Measurements from ENCODE around the gene NUDC. TPM values are rescaled to one million over a fixed set of nuclear protein-coding genes. Genes with fewer than 3 reads are reported as not detected.
A peak's percentile ranks its signal among the peaks of the same experiment; 100 is the strongest.

The NUDC gene
- total and polyA plus RNA-seq, 2 of the 13 experiments (the other 11 are each of a cell fraction or from before 2014, with no cell fraction given): 34.7 to 104 TPM

- Histone ChIP-seq H3K79me2 (ENCODE audit: insufficient read depth, low read length) (peaks cover 30% of the 10 kb centered on the region), H3K36me3 (replicated peaks in 1 of 2; ENCODE audit: control insufficient read depth in 1 of 2, insufficient read depth in 2 of 2, low read length in 2 of 2) (peaks cover 3 to 8% of the 10 kb centered on the region in 2 experiments; a peak in 3 of 5 replicates), H3K9me3 (ENCODE audit: low read length) (no peaks in the 10 kb centered on the region), H3K4me1 (ENCODE audit: insufficient read depth, low read length) (peaks cover 45% of the 10 kb centered on the region), H4K20me1 (ENCODE audit: insufficient read depth, low read length) (peaks cover 16% of the 10 kb centered on the region; the same call in 1 of the 2 replicates), H3K27me3 (ENCODE audit: control insufficient read depth in 1 of 2, insufficient read depth in 2 of 2, low read length in 2 of 2) (no peaks in the 10 kb centered on the region; a peak in 1 of 5 replicates), H3K4me2 (ENCODE audit: low read depth, low read length) (peak overlapping the region; percentile 75), H3K4me3 (replicated peaks in 1 of 3; ENCODE audit: insufficient read depth in 1 of 3, low read depth in 2 of 3, low read length in 3 of 3) (peak overlapping the region in 1 of 3 experiments; percentile 29; a peak in 2 of 6 replicates), H2AFZ (ENCODE audit: low read length) (no peak overlapping the region), H3K27ac (ENCODE audit: extremely low read length, insufficient read depth, low read length) (peak overlapping the region; percentile 96), H3K9ac (ENCODE audit: insufficient read depth, low read depth, low read length) (peak overlapping the region; percentile 51)
- ATAC-seq (no peak), DNase-seq (ENCODE audit: low spot score) (peak; percentile 56), FAIRE-seq (peak; percentile 66)
- intact Hi-C loops (cut with micrococcal nuclease; ENCODE audit: unreplicated experiment) (loop anchor here (2.0 kb wide), 1 partner anchor 23 kb away; no protein-coding TSS in a partner anchor), in situ Hi-C loops (cut with HindIII; ENCODE audit: extremely low pct_ligation_motif_present, low pct_unique_long_range_greater_than_20kb) (no loop called here)
- ChIA-PET POLR2A (interaction anchor here (0.8 to 11.5 kb wide), 17 partner anchors 9 to 222 kb away, joined by 3 to 371 read pairs (median 25); partner anchors contain the start of genes GPATCH3, GPN2, KDF1 and TRNP1), CTCF (ENCODE audit: low intra/inter-chr PET ratio, low total read pairs) (no interaction called here)
- BruUV-seq (replicated peaks): TSS peak; percentile 45
- 17% methylated on average over 3 of the region's 5 CpGs for WGBS (ENCODE audit: low lambda C conversion rate)
- TF ChIP-seq DMAP1 (CRISPR knock-in tag; IDR thresholded peaks at IDR 0.05): peak; percentile 58; the same call in 1 of the 2 replicates
- TF ChIP-seq NAIF1 (CRISPR knock-in tag; IDR thresholded peaks at IDR 0.05; ENCODE audit: borderline replicate concordance): no peak
- TF ChIP-seq, protein P1, sequence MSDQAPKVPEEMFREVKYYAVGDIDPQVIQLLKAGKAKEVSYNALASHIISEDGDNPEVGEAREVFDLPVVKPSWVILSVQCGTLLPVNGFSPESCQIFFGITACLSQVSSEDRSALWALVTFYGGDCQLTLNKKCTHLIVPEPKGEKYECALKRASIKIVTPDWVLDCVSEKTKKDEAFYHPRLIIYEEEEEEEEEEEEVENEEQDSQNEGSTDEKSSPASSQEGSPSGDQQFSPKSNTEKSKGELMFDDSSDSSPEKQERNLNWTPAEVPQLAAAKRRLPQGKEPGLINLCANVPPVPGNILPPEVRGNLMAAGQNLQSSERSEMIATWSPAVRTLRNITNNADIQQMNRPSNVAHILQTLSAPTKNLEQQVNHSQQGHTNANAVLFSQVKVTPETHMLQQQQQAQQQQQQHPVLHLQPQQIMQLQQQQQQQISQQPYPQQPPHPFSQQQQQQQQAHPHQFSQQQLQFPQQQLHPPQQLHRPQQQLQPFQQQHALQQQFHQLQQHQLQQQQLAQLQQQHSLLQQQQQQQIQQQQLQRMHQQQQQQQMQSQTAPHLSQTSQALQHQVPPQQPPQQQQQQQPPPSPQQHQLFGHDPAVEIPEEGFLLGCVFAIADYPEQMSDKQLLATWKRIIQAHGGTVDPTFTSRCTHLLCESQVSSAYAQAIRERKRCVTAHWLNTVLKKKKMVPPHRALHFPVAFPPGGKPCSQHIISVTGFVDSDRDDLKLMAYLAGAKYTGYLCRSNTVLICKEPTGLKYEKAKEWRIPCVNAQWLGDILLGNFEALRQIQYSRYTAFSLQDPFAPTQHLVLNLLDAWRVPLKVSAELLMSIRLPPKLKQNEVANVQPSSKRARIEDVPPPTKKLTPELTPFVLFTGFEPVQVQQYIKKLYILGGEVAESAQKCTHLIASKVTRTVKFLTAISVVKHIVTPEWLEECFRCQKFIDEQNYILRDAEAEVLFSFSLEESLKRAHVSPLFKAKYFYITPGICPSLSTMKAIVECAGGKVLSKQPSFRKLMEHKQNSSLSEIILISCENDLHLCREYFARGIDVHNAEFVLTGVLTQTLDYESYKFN (CRISPR knock-in tag; conservative IDR thresholded peaks at IDR 0.05): peak; percentile 69
- no peak for TF ChIP-seq TAF15 (IDR thresholded peaks at IDR 0.05; ENCODE audit: low read depth, low read length, poor library complexity, severe bottlenecking)
- peak; percentile 70 for TF ChIP-seq ZNF883 (CRISPR knock-in tag; IDR thresholded peaks at IDR 0.05; ENCODE audit: not compliant biosample characterization)
- no peak for TF ChIP-seq HES4 (CRISPR knock-in tag; IDR thresholded peaks at IDR 0.05; ENCODE audit: borderline replicate concordance)
- peak; percentile 43; the same call in 1 of the 2 replicates for TF ChIP-seq HDAC2 (CRISPR knock-in tag; IDR thresholded peaks at IDR 0.05)
- TF ChIP-seq ZBTB33 (CRISPR knock-in tag; IDR thresholded peaks at IDR 0.05): no peak
- TF ChIP-seq DNMT3B (CRISPR knock-in tag; conservative IDR thresholded peaks at IDR 0.05): 0 out of 2 replicates have a peak, but pooled peaks have one; percentile 65
- TF ChIP-seq XRCC5 (optimal IDR thresholded peaks at IDR 0.05; ENCODE audit: low read length): peak; percentile 57
- TF ChIP-seq ZNF788 (CRISPR knock-in tag; IDR thresholded peaks at IDR 0.05; ENCODE audit: borderline replicate concordance): peak; percentile 21; the same call in 1 of the 2 replicates
- TF ChIP-seq, protein P2, sequence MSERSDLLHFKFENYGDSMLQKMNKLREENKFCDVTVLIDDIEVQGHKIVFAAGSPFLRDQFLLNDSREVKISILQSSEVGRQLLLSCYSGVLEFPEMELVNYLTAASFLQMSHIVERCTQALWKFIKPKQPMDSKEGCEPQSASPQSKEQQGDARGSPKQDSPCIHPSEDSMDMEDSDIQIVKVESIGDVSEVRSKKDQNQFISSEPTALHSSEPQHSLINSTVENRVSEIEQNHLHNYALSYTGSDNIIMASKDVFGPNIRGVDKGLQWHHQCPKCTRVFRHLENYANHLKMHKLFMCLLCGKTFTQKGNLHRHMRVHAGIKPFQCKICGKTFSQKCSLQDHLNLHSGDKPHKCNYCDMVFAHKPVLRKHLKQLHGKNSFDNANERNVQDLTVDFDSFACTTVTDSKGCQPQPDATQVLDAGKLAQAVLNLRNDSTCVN (CRISPR knock-in tag; IDR thresholded peaks at IDR 0.05; ENCODE audit: borderline replicate concordance): 0 out of 2 replicates have a peak, but pooled peaks have one; percentile 22
- no peak for TF ChIP-seq FOXM1 (CRISPR knock-in tag; IDR thresholded peaks at IDR 0.05)
- no peak for TF ChIP-seq POLR2AphosphoS2 (IDR thresholded peaks at IDR 0.05; ENCODE audit: low read depth, low read length)
- no peak for TF ChIP-seq SOX6 (IDR thresholded peaks at IDR 0.05)
- peak; percentile 75 for TF ChIP-seq SOX6 (CRISPR knock-in tag; IDR thresholded peaks at IDR 0.05)
- peak; percentile 87 for TF ChIP-seq BRD4 (CRISPR knock-in tag; IDR thresholded peaks at IDR 0.05)
Measured at GRCh38 chr1:26915204-26915842, 6.2 kb upstream of the NUDC start.

All from HepG2 (cell line).